Inflammatory macrophage (primary cell): ENCODE results near the gene RNASEH2A.
"Not testable (repeated sequence)": the region's sequence is repeated elsewhere in the genome, so short reads cannot be mapped to it uniquely, and the experiment has no call there.

Source experiments
- DNase-seq, 2 donors: peaks; one replicate each; pipeline ENCODE4 v3.0.0-alpha.2; 2020 to 2022

The RNASEH2A gene

GRCh38 chr19:12794196-12794941 lies 12.0 kb upstream of the RNASEH2A start:
- peak; percentile 16 to 38 for DNase-seq

DNA sequence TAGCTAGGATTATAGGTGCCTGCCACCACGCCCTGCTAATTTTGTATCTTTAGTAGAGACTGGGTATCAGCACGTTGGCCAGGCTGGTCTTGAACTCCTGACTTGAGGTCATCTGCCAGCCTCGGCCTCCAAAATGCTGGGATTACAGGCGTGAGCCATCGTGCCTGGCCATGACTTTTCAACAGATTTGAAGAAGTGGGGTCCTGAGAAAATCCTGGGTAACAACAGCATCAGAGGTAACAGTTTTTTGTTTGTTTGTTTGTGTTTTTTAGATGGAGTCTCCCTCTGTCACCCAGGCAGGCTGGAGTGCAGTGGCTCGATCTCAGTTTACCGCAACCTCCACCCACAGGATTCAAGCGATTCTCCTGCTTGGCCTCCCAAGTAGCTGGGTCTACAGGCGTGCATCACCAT lies 11.4 kb upstream of the RNASEH2A start:
- DNase-seq: no peak

DNA sequence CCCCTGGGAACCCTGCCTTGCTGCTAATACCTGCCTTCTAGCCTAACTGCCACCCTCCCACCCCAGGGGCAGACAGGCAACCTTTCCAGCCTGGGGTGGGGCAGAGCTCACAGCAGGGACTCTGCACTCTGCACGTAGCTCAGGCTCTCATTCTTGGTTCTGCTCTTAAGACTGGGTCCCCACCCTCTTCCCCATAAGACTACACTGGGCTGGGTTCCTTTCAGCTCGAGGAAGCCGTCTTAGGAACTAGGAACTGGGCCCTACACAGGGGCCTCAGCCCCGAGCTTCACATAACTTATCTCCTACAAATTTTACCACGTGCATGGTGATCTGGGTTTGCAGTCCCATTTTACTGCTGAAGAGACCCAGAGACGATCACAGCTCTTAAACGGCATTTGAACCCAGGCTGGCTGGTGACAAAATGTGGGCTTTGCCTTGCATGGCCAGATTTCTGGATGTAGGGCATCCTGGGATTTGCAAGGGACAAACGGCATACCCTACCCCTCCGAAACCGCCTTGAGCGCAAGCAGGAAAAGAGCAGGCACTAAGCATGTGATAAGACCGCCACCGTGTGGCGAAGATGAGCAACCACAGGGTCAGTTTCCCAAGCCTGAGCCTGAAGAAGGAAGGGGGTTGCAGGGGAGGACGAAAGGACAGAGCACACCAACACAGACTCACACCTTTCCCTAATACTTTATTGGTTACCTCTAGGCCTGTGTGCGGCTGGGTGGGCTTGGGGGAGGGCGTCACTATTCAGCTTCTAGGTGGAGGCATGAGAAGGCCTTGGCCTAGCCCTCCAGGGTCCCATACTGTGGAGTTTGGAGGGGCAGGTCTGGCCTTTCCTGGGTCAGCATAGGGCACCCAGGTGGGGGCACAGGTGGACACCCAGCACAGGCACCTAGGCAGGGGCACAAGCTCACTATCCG lies 10.0 kb upstream of the RNASEH2A start:
- DNase-seq: peak; percentile 77 to 84

- no peak for DNase-seq
Observed at GRCh38 chr19:12797141-12797587, 9.2 kb upstream of the RNASEH2A start.

- DNase-seq: not testable (repeated sequence)
Observed at GRCh38 chr19:12797607-12798006, 8.8 kb upstream of the RNASEH2A start.

DNA sequence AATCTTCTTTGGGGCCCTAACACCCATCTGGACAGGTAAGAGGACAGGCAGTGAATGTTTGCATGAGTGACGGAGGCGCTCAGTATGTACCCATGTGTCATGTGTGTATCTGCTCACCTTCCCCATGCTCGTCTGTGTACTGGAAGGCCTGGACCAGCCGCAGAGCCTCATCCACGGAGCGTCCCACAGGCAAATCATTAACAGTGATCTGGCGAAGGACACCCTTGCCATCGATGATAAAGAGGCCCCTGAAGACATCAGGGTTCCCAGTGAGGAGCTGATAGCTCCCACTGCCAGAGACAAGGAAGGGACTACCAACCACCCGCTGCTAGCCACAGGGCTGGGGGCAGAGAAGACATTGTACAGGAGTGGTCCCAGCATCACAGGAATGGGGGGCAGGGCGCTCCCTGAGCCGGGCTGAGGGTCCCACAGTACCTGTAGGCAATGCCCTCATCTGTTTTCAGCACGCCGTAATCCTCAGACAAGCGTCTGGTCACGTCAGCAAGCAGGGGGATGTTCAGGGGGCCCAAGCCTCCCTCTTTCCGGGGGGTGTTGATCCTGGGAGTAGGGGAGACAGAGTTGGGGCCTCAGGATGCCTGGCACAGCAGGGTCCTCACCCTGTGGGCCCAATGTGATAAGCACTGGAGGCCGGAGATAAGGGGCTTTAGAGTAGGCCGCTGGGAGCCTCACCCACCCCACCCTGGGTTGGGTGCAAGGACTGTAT lies 6.5 kb upstream of the RNASEH2A start:
- DNase-seq: no peak

- DNase-seq: no peak
Observed at GRCh38 chr19:12800466-12800770, 6.0 kb upstream of the RNASEH2A start.

GRCh38 chr19:12800923-12801465 lies 5.4 kb upstream of the RNASEH2A start:
- DNase-seq: no peak

DNA sequence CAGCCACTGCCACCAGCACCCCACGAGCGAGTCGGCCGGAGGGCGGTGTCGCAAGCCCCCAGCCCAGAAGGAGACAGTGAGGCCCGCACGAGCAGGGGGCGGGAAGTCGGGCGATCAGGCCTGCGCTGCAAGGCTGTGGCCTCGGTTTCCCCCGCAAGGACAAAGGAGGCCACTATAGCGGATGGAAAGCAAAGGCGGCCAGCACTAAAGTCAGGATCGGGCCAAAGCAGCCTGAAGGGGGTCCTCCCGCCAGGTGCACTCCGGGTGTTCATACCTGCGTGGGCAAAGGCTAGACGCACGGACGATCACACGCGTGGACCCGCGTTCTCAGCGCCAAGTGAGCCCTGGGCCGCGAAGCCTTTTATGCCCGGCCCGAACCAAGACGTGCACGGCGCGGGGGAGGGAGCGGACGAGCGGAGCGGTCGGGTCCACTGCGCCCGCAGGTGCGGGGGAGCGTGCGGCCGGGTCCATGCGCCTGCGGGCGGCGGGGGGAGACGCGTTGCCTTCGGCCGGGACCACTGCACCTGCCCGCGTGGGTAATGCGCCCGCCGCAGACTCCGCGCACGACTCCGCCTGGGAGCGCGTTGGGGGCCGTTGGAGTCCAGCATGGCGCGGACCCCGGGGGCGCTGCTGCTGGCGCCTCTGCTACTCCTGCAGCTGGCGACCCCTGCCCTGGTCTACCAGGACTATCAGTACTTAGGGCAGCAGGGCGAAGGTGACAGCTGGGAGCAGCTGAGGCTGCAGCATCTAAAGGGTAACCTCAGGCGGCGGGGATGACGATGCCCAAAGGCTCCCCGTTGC lies 4.7 kb upstream of the RNASEH2A start, which contains the start of the genes PRDX2 and THSD8:
PRDX2 (minus strand) TSS at position 335 of the 801 bp plus-strand sequence. CDS start 539 bp downstream, outside the sequence.
THSD8 (plus strand) TSS at position 604 of the 801 bp plus-strand sequence; CDS start at position 607, 3 bp downstream.
- peak; percentile 13 to 45 for DNase-seq

- DNase-seq: no peak
Observed at GRCh38 chr19:12802267-12803106, 3.9 kb upstream of the RNASEH2A start.

DNA sequence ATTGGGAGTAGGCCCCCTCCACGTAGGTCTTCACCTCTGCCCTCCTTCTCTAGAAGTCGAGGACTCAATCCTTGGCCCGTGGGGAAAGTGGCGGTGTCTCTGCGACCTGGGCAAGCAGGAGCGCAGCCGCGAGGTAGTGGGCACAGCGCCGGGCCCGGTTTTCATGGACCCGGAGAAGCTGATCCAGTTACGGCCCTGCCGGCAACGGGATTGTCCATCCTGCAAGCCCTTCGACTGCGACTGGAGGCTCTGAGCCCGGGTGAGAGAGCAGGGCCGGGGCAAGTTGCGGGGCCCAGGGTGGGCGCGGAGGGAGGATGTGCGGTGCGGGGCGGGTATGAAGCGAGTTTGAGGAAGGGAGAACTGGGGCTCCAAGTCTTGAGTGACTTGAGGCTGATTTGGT lies 2.3 kb upstream of the RNASEH2A start:
- no peak for DNase-seq

DNA sequence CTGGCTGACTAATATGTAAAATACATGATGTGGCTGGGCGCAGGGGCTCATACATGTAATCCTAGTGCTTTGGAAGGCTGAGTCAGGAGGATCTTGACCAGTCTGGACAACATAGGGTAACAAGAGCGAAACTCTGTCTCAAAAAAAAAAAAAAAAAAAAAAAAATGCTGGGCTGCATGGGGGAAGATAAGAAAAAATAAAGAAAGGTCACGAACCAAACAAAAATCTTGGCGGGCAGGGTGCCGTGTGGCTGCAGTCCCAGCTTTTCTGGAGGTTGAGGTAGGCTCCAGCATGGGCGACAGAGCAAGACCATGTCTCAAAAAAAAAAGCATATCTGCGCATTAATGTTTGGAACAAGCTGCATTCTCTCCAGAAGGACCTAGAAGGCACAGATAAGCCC lies 8.7 kb downstream of the RNASEH2A start:
- no peak for DNase-seq

GRCh38 chr19:12817188-12817587 lies 10.8 kb downstream of the RNASEH2A start:
- not testable (repeated sequence) for DNase-seq

DNA sequence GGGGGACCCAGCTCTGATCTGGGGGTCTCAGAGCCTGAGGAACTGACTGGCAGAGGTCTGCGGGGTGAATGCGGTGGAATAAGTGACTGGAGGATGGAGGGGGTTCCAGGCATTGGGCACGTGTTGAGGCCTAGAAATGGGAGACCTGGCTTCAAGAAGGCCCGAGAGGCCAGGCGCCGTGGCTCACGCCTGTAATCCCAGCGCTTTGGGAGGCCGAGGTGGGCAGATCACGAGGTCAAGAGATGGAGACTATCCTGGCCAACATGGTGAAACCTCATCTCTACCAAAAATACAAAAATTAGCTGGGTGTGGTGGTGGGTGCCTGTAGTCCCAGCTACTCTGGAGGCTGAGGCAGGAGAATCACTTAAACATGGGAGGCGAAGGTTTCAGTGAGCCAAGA lies 11.4 kb downstream of the RNASEH2A start:
- not testable (repeated sequence) for DNase-seq

- no peak for DNase-seq
Observed at GRCh38 chr19:12821761-12822160, 15.4 kb downstream of the RNASEH2A start.

DNA sequence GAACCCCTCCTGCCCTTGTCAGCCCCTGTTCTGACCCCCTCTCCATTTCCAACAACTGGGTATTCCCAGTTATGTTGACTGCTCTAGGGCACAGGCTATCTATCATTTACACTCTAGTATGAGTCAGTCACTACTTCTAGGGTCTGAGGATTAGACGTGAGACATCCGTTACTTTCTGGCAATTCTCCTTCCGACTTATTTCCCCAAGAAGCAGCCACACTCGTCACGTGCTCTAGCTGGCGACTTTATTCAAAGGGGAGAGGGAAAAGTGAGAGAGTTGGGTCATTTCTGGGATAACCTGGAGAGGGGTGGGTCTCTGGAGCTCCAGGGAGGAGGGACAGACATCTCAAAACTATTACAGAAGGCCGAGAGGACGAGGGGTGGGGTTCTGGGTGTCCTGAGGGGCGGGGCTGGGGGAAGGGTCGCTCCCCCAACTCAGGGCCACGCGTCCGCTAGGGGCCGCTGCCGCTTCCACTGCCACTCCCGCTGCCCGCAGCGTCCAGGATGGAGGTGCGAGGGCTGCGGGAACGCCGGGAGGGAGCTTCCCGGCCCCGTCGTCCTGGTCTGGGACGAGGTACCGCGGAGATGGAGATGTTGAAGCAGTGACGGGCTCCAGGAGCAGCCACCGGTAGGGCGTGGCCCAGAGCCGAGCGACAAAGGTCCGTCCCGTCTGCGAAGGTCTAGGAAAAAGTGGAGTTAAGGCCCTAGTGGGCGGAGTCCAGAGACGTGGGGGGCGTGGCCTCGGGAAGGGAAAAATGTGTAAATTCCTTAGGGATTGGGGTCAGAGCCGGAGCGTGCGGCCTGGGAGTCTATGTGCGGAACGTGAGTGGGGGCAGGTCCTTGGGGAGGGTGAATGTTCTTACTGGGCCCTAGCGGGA lies 19.1 kb downstream of the RNASEH2A start:
- no peak for DNase-seq

DNA sequence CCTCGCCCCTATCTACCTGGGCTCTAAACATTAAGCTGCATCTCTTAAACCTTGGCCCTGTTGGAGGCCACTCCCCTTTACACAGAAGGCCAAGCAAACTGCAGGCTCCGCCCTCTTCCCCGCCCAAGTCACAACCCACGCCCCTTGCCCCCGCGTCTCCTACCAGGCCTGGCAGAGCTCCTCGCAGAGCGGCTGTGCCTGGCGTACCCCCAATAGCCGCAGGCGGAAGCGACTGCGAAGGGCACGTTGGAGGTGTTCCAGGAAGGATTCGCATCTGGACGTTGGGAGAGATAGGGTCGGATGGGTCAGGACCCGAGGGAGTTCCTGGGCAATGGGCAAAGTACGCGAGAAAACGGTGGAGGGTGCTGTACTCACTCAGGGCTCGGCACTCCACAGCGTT lies 22.1 kb downstream of the RNASEH2A start:
- DNase-seq: no peak

GRCh38 chr19:12833418-12833737 lies 27.0 kb downstream of the RNASEH2A start:
- DNase-seq: no peak

DNA sequence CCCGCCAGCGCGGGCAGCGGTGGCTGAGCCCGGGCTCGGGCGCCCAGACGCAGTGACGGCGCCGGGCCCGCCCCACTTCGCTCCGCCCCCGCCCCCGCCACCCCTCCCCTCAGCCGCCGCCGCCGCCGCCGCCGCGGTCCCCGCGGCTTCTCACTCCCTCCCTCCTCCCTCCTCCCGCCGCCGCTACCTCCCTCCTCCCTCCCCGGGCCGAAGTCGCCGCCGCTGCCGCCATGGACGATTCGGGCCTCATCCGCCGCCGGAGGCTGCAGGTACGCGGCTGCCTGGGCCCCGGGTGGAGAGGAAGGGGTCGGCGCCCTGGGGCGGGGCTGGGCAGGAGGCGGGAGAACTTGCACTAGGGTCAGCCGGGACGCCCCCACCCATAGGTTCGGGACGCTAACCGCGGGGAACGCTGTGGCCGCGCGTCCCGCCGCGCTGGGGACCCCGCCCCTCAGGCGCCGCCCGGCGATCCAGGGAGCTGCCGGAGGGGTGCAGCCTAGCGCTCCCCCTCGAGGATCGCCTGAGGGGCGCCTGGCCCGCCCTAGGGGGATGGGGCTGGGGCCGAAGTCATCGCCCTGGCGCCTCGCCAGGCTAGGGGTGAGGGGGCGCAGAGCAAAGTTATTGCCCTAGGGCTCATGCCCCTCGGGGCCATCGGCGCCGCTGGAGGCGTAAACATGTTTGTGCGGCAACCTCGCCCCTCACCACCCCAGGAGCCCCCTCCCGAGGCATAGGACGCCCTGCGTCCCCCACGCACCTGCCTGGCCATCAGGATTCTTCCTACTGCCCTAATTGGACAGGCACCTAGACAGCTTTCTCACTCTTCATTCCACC lies 27.6 kb downstream of the RNASEH2A start:
- no peak for DNase-seq
